T-cell (primary cell): ENCODE results near the gene TSPO. TPM values are rescaled to one million over a fixed set of nuclear protein-coding genes. Genes with fewer than 3 reads are reported as not detected.
A peak's percentile ranks its signal among the peaks of the same experiment; 100 is the strongest.
"Not testable (repeated sequence)": the region's sequence is repeated elsewhere in the genome, so short reads cannot be mapped to it uniquely, and the experiment has no call there.

Experiments
- ATAC-seq, 4 experiments: fragments of 200-7000 bp in 3 of 4; fragments of 150-1000 bp in 1 of 4; cut with Tn5 transposase; replicated peaks in 1 of 4; 1 replicate in 3 of 4; 2 replicates in 1 of 4; pipeline ENCODE4 v1.10.0; 2021; ENCODE audit warnings: moderate library complexity in 3 of 4, mild to moderate bottlenecking in 2 of 4, moderate number of reproducible peaks in 1 of 4
- CTCF ChIA-PET, 2 donors: fragments of 300-600 bp; sonication (Branson Sonifier 250); formaldehyde crosslinking; loops; one replicate each; lab custom pipeline; 2022; ENCODE audit warnings: antibody characterized with exemption in 2 of 2; lab: Charles Lee
- POLR2A ChIA-PET, 2 donors: fragments of 300-600 bp; sonication (Branson Sonifier 250); formaldehyde crosslinking; loops; one replicate each; lab custom pipeline; 2022; ENCODE audit warnings: antibody characterized with exemption in 2 of 2; lab: Charles Lee
- DNase-seq, 35 experiments: peaks; one replicate each; pipeline versions ENCODE4 v3.0.0 to v3.0.0-alpha.2; 2013 to 2023
- H3K27ac ChIP-seq: one replicate; pipeline ENCODE4 v1.5.1; 2013; ENCODE audit warnings: low read length
- H3K27me3 ChIP-seq, 2 experiments: replicated peaks in 1 of 2; 1 replicate in 1 of 2; 2 replicates in 1 of 2; pipeline versions ENCODE4 v1.6.1 to v1.7.0; 2013; ENCODE audit warnings: low read length in 1 of 2, mixed read lengths in 1 of 2; ENCODE audit not compliant: control insufficient read depth in 2 of 2, insufficient read depth in 2 of 2; ENCODE audit errors: extremely low read depth in 1 of 2
- H3K36me3 ChIP-seq, 2 donors: 1 replicate in 1 of 2; 2 replicates in 1 of 2; pipeline versions ENCODE4 v1.6.1 to v1.7.0; 2013; ENCODE audit warnings: low read length in 1 of 2; ENCODE audit not compliant: control insufficient read depth in 2 of 2, insufficient read depth in 1 of 2; ENCODE audit errors: extremely low read depth in 1 of 2
- H3K4me1 ChIP-seq, 2 experiments: 1 replicate in 1 of 2; 2 replicates in 1 of 2; pipeline versions ENCODE4 v1.6.1 to v1.7.0; 2013; ENCODE audit warnings: low read length in 2 of 2, mixed read lengths in 1 of 2; ENCODE audit not compliant: insufficient read depth in 2 of 2, control insufficient read depth in 1 of 2; ENCODE audit errors: extremely low read depth in 1 of 2
- H3K4me3 ChIP-seq, 2 donors: 1 replicate in 1 of 2; 2 replicates in 1 of 2; pipeline versions ENCODE4 v1.5.1 to v1.7.0; 2013; ENCODE audit warnings: mild to moderate bottlenecking in 2 of 2, low read length in 1 of 2, moderate library complexity in 1 of 2; ENCODE audit not compliant: control insufficient read depth in 1 of 2; ENCODE audit errors: extremely low read depth in 1 of 2
- H3K9me3 ChIP-seq: 2 replicates; pipeline ENCODE4 v1.7.0; 2013
- H3K27ac Mint-ChIP-seq, 2 donors: one replicate each; pipeline ENCODE4 v1.8.0; 2020 to 2021; ENCODE audit warnings: mild to moderate bottlenecking in 2 of 2, mixed read lengths in 2 of 2
- H3K27me3 Mint-ChIP-seq, 2 donors: one replicate each; pipeline ENCODE4 v1.8.0; 2021 to 2022; ENCODE audit warnings: mixed read lengths in 2 of 2
- H3K36me3 Mint-ChIP-seq: one replicate; pipeline ENCODE4 v1.8.0; 2021; ENCODE audit warnings: mixed read lengths
- H3K4me1 Mint-ChIP-seq, 3 donors: one replicate each; pipeline ENCODE4 v1.8.0; 2020 to 2022; ENCODE audit warnings: mixed read lengths in 3 of 3, mild to moderate bottlenecking in 1 of 3
- H3K4me3 Mint-ChIP-seq, 3 donors: one replicate each; pipeline ENCODE4 v1.8.0; 2020 to 2022; ENCODE audit warnings: mild to moderate bottlenecking in 3 of 3, mixed read lengths in 3 of 3, moderate library complexity in 3 of 3
- H3K9me3 Mint-ChIP-seq, 3 donors: one replicate each; pipeline ENCODE4 v1.8.0; 2020 to 2022; ENCODE audit warnings: mixed read lengths in 3 of 3
- WGBS: methylation state at CpG from one replicate; pipeline ENCODE4 v1.1.5; 2013; ENCODE audit warnings: missing lambda C conversion rate; ENCODE audit not compliant: insufficient coverage; 5-methylcytosine and 5-hydroxymethylcytosine counted together
- total RNA-seq, 35 experiments: library from RNA in 6 of 35; stranded (reverse) in 6 of 35; fragments of 120-200 nt in 1 of 35; gene quantifications; one replicate each; pipeline versions ENCODE4 v1.2.1 to v1.2.4 and lab custom pipeline; 2013 to 2026

The TSPO gene
- total RNA-seq, 5 donors from 2014 or later (not counting 1 experiment from before 2014, with no cell fraction given), result 50.2 to 128 (median 101) TPM

GRCh38 chr22:43136255-43136654 lies 15.1 kb upstream of the TSPO start:
- Mint-ChIP-seq H3K36me3 (peaks cover 44% of the 10 kb centered on the region), H3K27me3 (no peaks in the 10 kb centered on the region), H3K9me3 (no peaks in the 10 kb centered on the region), H3K4me1 (peaks cover 4 to 10% (median 9%) of the 10 kb centered on the region in 3 donors), H3K27ac (no peak overlapping the region), H3K4me3 (no peak overlapping the region)
- ChIA-PET CTCF (no interaction called here), POLR2A (no interaction called here)
- no peak overlapping the region for H3K27ac ChIP-seq
- peaks cover 0 to 7% of the 10 kb centered on the region in 2 experiments for H3K4me1 ChIP-seq
- WGBS, result 52% methylated on average over 8 of the region's 9 CpGs
- H3K36me3 ChIP-seq, result peaks cover 27 to 56% of the 10 kb centered on the region in 2 donors
- H3K9me3 ChIP-seq, result no peaks in the 10 kb centered on the region
- DNase-seq, result peak in 23 of 35 experiments; percentile 13 to 60 (median 27)
- H3K27me3 ChIP-seq, result no peaks in the 10 kb centered on the region
- ATAC-seq, result peak; percentile 45 to 75 (median 68)
- H3K4me3 ChIP-seq, result no peak overlapping the region

GRCh38 chr22:43136801-43137200 lies 14.6 kb upstream of the TSPO start:
- H3K9me3 Mint-ChIP-seq, result no peaks in the 10 kb centered on the region

GRCh38 chr22:43142880-43143562 lies 8.3 kb upstream of the TSPO start, which contains the start of gene MCAT:
Gene MCAT (minus strand): TSS chr22:43143398. CDS start chr22:43143348, 50 bp downstream.
- Mint-ChIP-seq H3K4me1 (peaks cover 22 to 33% (median 31%) of the 10 kb centered on the region in 3 donors), H3K9me3 (no peaks in the 10 kb centered on the region), H3K36me3 (peaks cover 21% of the 10 kb centered on the region), H3K27ac (peak within 1 kb of the TSS; percentile 92 to 93), H3K27me3 (no peaks in the 10 kb centered on the region), H3K4me3 (peak within 1 kb of the TSS; percentile 79 to 86 (median 85))
- H3K9me3 ChIP-seq, result no peaks in the 10 kb centered on the region
- ChIA-PET CTCF (no interaction called here), POLR2A (interaction anchor here in 1 of 2 donors (0.6 kb wide), 1 partner anchor 498 kb away, joined by 3 read pairs; no protein-coding TSS in a partner anchor)
- peak within 1 kb of the TSS; percentile 70 to 87 for H3K4me3 ChIP-seq
- H3K36me3 ChIP-seq, result peaks cover 6 to 16% of the 10 kb centered on the region in 2 donors
- H3K4me1 ChIP-seq, result peaks cover 3 to 27% of the 10 kb centered on the region in 2 experiments
- under 1% methylated on average over 83 of the region's 83 CpGs for WGBS
- peak; percentile 92 to 95 (median 94) for ATAC-seq
- peak; percentile 42 to 85 (median 67) for DNase-seq
- peak within 1 kb of the TSS; percentile 77 for H3K27ac ChIP-seq
- peaks cover 0 to 9% of the 10 kb centered on the region in 2 experiments for H3K27me3 ChIP-seq

More at GRCh38 chr22:43136801-43137200, 14.6 kb upstream of the TSPO start:
- POLR2A ChIA-PET, result no interaction called here
- 85% methylated on average over 9 of the region's 10 CpGs for WGBS
- no peaks in the 10 kb centered on the region for H3K9me3 ChIP-seq
- H3K4me3 Mint-ChIP-seq, result no peak overlapping the region
- H3K27ac ChIP-seq, result no peak overlapping the region
- no peaks in the 10 kb centered on the region for H3K27me3 Mint-ChIP-seq
- ATAC-seq (no peak), DNase-seq (no peak)
- H3K36me3 Mint-ChIP-seq, result peaks cover 40% of the 10 kb centered on the region
- H3K4me1 Mint-ChIP-seq, result peaks cover 4 to 14% (median 13%) of the 10 kb centered on the region in 3 donors
- H3K4me1 ChIP-seq, result peaks cover 0 to 7% of the 10 kb centered on the region in 2 experiments
- CTCF ChIA-PET, result no interaction called here
- no peak overlapping the region for H3K4me3 ChIP-seq
- H3K27me3 ChIP-seq, result no peaks in the 10 kb centered on the region
- peaks cover 27 to 53% of the 10 kb centered on the region in 2 donors for H3K36me3 ChIP-seq
- no peak overlapping the region for H3K27ac Mint-ChIP-seq

- DNase-seq (no peak), ATAC-seq (no peak)
- Histone ChIP-seq H3K27me3 (peaks cover 0 to 9% of the 10 kb centered on the region in 2 experiments), H3K9me3 (no peaks in the 10 kb centered on the region), H3K27ac (no peak overlapping the region), H3K4me1 (peaks cover 3 to 27% of the 10 kb centered on the region in 2 experiments), H3K36me3 (peaks cover 6% of the 10 kb centered on the region in 2 donors), H3K4me3 (no peak overlapping the region)
- no peaks in the 10 kb centered on the region for H3K9me3 Mint-ChIP-seq
- H3K4me1 Mint-ChIP-seq, result peaks cover 22 to 35% (median 34%) of the 10 kb centered on the region in 3 donors
- ChIA-PET CTCF (interaction anchor here in 1 of 2 donors (0.7 kb wide), 1 partner anchor 13 kb away, joined by 4 read pairs; no protein-coding TSS in a partner anchor), POLR2A (interaction anchor here in 1 of 2 donors (0.7 kb wide), 1 partner anchor 77 kb away, joined by 4 read pairs; no protein-coding TSS in a partner anchor)
- H3K4me3 Mint-ChIP-seq, result peak overlapping the region in 1 of 3 donors; percentile 34
- peaks cover 10% of the 10 kb centered on the region for H3K36me3 Mint-ChIP-seq
- no peak overlapping the region for H3K27ac Mint-ChIP-seq
- WGBS, result no CpG with 5 or more reads among the region's 3 CpGs
- no peaks in the 10 kb centered on the region for H3K27me3 Mint-ChIP-seq
These were observed 6.4 kb upstream of the TSPO start for GRCh38 chr22:43144949-43145348.

- not testable (repeated sequence) for ATAC-seq
- WGBS, result 98% methylated on average over 5 of the region's 8 CpGs
These were observed 6.0 kb upstream of the TSPO start for GRCh38 chr22:43145371-43145770.

GRCh38 chr22:43146332-43146731 lies 5.0 kb upstream of the TSPO start:
- H3K27ac ChIP-seq, H3K9me3 Mint-ChIP-seq, H3K27me3 ChIP-seq, H3K36me3 Mint-ChIP-seq, H3K4me3 Mint-ChIP-seq, DNase-seq, H3K9me3 ChIP-seq, POLR2A ChIA-PET, H3K27me3 Mint-ChIP-seq, ATAC-seq, H3K4me3 ChIP-seq, H3K36me3 ChIP-seq: not testable (repeated sequence)
- 94% methylated on average over 11 of the region's 15 CpGs for WGBS
- Mint-ChIP-seq H3K27ac (peak overlapping the region in 1 of 2 donors; percentile 39), H3K4me1 (peaks cover 24 to 39% (median 32%) of the 10 kb centered on the region in 3 donors)
- CTCF ChIA-PET, result interaction anchor here in 1 of 2 donors (0.7 kb wide), 1 partner anchor 1369 kb away, joined by 3 read pairs; no protein-coding TSS in a partner anchor
- H3K4me1 ChIP-seq, result peaks cover 3 to 32% of the 10 kb centered on the region in 2 experiments

More at GRCh38 chr22:43145371-43145770, 6.0 kb upstream of the TSPO start:
- H3K9me3 ChIP-seq, H3K36me3 Mint-ChIP-seq, H3K9me3 Mint-ChIP-seq, H3K27me3 Mint-ChIP-seq, H3K36me3 ChIP-seq, DNase-seq, H3K27ac Mint-ChIP-seq, H3K4me3 Mint-ChIP-seq, H3K27me3 ChIP-seq, H3K27ac ChIP-seq, H3K4me3 ChIP-seq: not testable (repeated sequence)
- POLR2A ChIA-PET, result interaction anchor here in 1 of 2 donors (0.7 kb wide), 1 partner anchor 77 kb away, joined by 4 read pairs; no protein-coding TSS in a partner anchor
- CTCF ChIA-PET, result interaction anchor here in 1 of 2 donors (0.6 kb wide), 1 partner anchor 1072 kb away, joined by 3 read pairs; no protein-coding TSS in a partner anchor
- peaks cover 3 to 27% of the 10 kb centered on the region in 2 experiments for H3K4me1 ChIP-seq
- peaks cover 22 to 36% (median 34%) of the 10 kb centered on the region in 3 donors for H3K4me1 Mint-ChIP-seq
